Left lung (tissue), 10 donors: ENCODE results near the gene FBRSL1. TPM values are rescaled to one million over a fixed set of nuclear protein-coding genes. Genes with fewer than 3 reads are reported as not detected.
"Not testable (repeated sequence)": the region's sequence is repeated elsewhere in the genome, so short reads cannot be mapped to it uniquely, and the experiment has no call there.

Experiments used
- ATAC-seq: fragments of 200-7000 bp; cut with Tn5 transposase; one replicate; pipeline ENCODE4 v1.9.1; 2020; ENCODE audit warnings: moderate library complexity
- DNase-seq, 4 donors: peaks; one replicate each; pipeline ENCODE4 v3.0.0-alpha.2; 2013 to 2020
- H3K27ac ChIP-seq, 2 donors: fragments of 200-600 bp; sonication (generic) in 1 of 2; one replicate each; pipeline versions ENCODE4 v1.5.0 to v1.8.0; 2020 to 2021
- H3K27me3 ChIP-seq, 2 donors: fragments of 200-600 bp; sonication (generic) in 1 of 2; one replicate each; pipeline versions ENCODE4 v1.5.0 to v1.8.0; 2020 to 2021
- H3K36me3 ChIP-seq, 2 donors: fragments of 200-600 bp; sonication (generic) in 1 of 2; one replicate each; pipeline versions ENCODE4 v1.5.0 to v1.8.0; 2020 to 2021
- H3K4me1 ChIP-seq, 2 donors: fragments of 200-600 bp; one replicate each; pipeline ENCODE4 v1.8.0; 2021
- H3K4me3 ChIP-seq, 2 donors: fragments of 200-600 bp; sonication (generic) in 1 of 2; one replicate each; pipeline versions ENCODE4 v1.5.0 to v1.8.0; 2020 to 2021; ENCODE audit warnings: mild to moderate bottlenecking in 1 of 2
- H3K9me3 ChIP-seq, 2 donors: fragments of 200-600 bp; sonication (generic) in 1 of 2; one replicate each; pipeline versions ENCODE4 v1.5.0 to v1.8.0; 2020 to 2021
- intact Hi-C, 2 donors: fragments of 100-400 bp; cut with DNase I; formaldehyde crosslinking; loops; one replicate each; pipeline versions ENCODE4 v1.11.2 to v1.14.2; 2022
- polyA plus RNA-seq, 6 donors: library from polyadenylated mRNA; unstranded; fragments of 120-200 nt; gene quantifications; one replicate each; pipeline ENCODE4 v1.2.1, GENCODE V29; 2013; ENCODE audit not compliant: insufficient read length in 6 of 6
- total RNA-seq, 2 donors: library from RNA; stranded (reverse); fragmentation: NEBNext Ultra II Directional; extraction: Animal tissue kit (Norgen Biotek cat#: 25700); gene quantifications; one replicate each; pipeline ENCODE4 v1.2.1, GENCODE V29; 2021
- TF ChIP-seq, protein P1 (sequence below), 2 donors: fragments of 200-600 bp; sonication (generic) in 1 of 2; IDR thresholded peaks; one replicate each; pipeline versions ENCODE4 v1.5.0 to v1.8.0; 2021; ENCODE audit warnings: antibody characterized with exemption in 2 of 2
- donor health status: DM: no; HTN: yes; CAD: no.
- donor health status: DM: no; HTN: no; CAD: no.

FBRSL1 gene
- total and polyA plus RNA-seq, 8 donors: 44.7 to 113 (median 83.9) TPM

- ATAC-seq (no peak), DNase-seq (no peak)
- Histone ChIP-seq H3K4me3 (no peak overlapping the region), H3K27ac (no peak overlapping the region), H3K27me3 (no peaks in the 10 kb centered on the region), H3K9me3 (no peaks in the 10 kb centered on the region), H3K36me3 (peaks cover 0 to 6% of the 10 kb centered on the region in 2 donors), H3K4me1 (no peaks in the 10 kb centered on the region)
- intact Hi-C loops: no loop called here
- TF ChIP-seq, protein P1, sequence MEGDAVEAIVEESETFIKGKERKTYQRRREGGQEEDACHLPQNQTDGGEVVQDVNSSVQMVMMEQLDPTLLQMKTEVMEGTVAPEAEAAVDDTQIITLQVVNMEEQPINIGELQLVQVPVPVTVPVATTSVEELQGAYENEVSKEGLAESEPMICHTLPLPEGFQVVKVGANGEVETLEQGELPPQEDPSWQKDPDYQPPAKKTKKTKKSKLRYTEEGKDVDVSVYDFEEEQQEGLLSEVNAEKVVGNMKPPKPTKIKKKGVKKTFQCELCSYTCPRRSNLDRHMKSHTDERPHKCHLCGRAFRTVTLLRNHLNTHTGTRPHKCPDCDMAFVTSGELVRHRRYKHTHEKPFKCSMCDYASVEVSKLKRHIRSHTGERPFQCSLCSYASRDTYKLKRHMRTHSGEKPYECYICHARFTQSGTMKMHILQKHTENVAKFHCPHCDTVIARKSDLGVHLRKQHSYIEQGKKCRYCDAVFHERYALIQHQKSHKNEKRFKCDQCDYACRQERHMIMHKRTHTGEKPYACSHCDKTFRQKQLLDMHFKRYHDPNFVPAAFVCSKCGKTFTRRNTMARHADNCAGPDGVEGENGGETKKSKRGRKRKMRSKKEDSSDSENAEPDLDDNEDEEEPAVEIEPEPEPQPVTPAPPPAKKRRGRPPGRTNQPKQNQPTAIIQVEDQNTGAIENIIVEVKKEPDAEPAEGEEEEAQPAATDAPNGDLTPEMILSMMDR (IDR thresholded peaks at IDR 0.05): no peak
Observed at GRCh38 chr12:132530447-132530846, 40.5 kb downstream of the FBRSL1 start.

DNA sequence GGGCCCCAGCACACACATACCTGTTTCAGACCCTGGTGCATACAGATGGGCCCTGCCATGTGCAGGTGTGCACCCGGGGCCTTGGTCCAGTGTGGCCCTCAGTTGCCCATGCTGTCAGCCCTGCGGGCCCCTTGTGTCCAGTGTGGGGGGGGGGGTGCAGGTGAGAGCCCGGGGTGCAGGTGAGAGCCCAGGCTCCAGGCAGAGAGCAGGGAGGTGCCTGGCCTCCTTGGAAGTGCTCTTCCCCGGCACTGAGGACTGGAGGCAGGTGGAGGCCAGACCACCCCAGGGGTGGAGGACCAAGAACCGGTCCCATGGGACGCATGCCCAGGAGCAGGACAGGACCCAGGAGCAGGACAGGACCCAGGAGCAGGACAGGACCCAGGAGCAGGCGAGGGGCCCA is 40.9 kb downstream of the FBRSL1 start:
- no peak overlapping the region for H3K27ac ChIP-seq
- H3K36me3 ChIP-seq: peaks cover 0 to 2% of the 10 kb centered on the region in 2 donors
- TF ChIP-seq, protein P1 (IDR thresholded peaks at IDR 0.05): no peak
- intact Hi-C loops: no loop called here
- H3K9me3 ChIP-seq: no peaks in the 10 kb centered on the region
- ATAC-seq: no peak
- DNase-seq: no peak
- H3K27me3 ChIP-seq: no peaks in the 10 kb centered on the region
- no peak overlapping the region for H3K4me3 ChIP-seq
- no peaks in the 10 kb centered on the region for H3K4me1 ChIP-seq

DNA sequence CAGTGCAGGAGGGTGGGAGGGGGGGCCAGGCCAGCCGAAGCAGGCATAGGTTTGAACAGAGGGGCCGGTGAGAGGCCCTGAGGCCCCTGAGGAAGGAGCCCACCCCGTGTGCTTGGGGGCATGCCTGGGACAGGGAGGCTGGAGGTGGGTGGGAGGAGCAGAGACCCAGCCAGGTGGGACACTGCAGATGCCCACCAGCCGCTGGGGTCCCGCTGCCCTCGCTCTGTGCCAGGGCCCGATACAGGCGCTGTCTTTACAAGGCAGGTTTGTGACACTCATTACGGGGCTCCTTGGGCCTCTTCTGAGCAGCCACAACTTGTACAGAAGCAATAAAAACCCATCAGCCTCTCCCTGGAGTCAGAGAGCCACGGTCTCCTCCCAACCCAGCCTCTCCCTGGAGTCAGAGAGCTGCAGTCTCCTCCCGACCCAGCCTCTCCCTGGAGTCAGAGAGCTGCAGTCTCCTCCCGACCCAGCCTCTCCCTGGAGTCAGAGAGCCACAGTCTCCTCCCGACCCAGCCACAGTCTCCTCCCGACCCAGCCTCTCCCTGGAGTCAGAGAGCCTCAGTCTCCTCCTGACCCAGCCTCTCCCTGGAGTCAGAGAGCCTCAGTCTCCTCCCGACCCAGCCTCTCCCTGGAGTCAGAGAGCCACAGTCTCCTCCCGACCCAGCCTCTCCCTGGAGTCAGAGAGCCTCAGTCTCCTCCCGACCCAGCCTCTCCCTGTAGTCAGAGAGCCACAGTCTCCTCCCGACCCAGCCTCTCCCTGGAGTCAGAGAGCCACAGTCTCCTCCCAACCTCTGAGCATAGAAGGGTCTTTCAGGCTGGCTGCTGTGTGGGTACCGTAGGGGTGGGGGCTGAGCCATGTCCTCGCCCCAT is 43.0 kb downstream of the FBRSL1 start:
- H3K4me3 ChIP-seq, intact Hi-C loops, DNase-seq, H3K27me3 ChIP-seq, H3K9me3 ChIP-seq, H3K4me1 ChIP-seq, H3K27ac ChIP-seq, ATAC-seq, H3K36me3 ChIP-seq: not testable (repeated sequence)

DNA sequence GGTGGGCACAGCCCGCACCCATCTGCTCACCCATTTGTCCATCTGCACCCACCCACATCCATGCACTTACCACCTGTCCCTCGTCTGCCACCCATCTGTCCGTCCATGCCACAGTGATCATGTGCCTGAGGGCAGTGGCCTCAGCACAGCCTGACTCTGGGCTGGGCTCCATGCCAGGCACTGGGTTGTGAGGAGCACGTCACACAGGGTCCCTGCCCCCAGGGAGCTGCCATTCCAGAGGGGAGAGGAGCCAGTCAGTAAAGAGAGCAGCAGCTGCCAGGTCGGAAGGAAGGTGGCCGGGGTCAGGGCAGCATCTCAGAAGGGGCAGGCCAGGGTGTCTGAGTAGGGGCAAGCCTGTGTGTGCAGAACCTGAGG is 43.6 kb downstream of the FBRSL1 start:
- Histone ChIP-seq H3K4me1 (no peaks in the 10 kb centered on the region), H3K27me3 (no peaks in the 10 kb centered on the region), H3K36me3 (no peaks in the 10 kb centered on the region), H3K4me3 (no peak overlapping the region), H3K27ac (no peak overlapping the region), H3K9me3 (no peaks in the 10 kb centered on the region)
- TF ChIP-seq, protein P1 (IDR thresholded peaks at IDR 0.05): no peak
- ATAC-seq (no peak), DNase-seq (no peak)
- intact Hi-C loops: no loop called here

- no peak overlapping the region for H3K27ac ChIP-seq
- H3K36me3 ChIP-seq: no peaks in the 10 kb centered on the region
- no peak for ATAC-seq
- no peaks in the 10 kb centered on the region for H3K9me3 ChIP-seq
- no peaks in the 10 kb centered on the region for H3K4me1 ChIP-seq
- intact Hi-C loops: no loop called here
- DNase-seq: no peak
- no peaks in the 10 kb centered on the region for H3K27me3 ChIP-seq
- TF ChIP-seq, protein P1 (IDR thresholded peaks at IDR 0.05): no peak
- H3K4me3 ChIP-seq: no peak overlapping the region
Observed at GRCh38 chr12:132534076-132534475, 44.1 kb downstream of the FBRSL1 start.
